ENCODE results near the gene LGALSL.

LGALSL gene

DNA sequence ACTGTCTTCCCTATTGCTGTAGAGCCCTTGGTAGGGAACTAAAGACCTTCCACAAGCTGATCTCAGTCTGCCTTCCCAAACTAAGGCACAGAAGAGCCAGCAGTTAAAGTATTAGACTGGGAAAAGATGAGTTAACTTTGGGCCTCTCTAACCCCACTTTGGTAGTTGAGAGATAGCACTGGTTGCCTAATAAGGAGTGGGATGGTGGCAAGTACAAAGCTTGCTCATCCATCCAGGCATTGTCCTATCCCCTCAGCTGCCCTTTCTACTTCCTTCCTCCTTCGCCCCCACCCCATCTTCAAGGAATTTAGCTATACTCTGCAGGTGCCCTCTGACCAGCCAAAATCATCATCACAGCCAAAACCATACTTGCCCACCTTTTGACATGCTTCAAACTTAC is 48.0 kb downstream of the LGALSL start:
- DNase-seq: no peak

GRCh38 chr2:64502860-64503259 is 48.9 kb downstream of the LGALSL start:
- DNase-seq: no peak

- DNase-seq: no peak
These were observed 51.1 kb downstream of the LGALSL start for GRCh38 chr2:64504774-64505720.

DNA sequence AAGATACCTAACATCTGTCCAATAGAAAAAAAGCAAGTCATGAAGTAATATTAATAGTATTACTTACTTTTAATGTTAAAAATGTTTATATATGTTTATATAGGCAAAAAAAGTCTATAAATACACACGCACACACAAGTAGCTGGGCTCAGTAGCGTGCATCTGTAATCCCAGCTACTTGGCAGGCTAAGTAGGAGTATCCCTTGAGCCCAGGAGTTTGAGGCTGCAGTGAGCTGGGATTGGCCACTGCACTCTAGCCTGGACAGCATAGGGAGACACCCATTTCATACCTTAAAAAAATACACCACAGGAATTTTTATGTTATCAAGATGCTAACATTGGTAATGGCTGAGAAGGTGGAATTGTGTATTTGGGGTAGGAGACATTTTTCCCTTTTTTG is 52.7 kb downstream of the LGALSL start:
- DNase-seq: no peak

Measured in CD4-positive, alpha-beta T cell treated with Interferon gamma for 1 hour (primary cell).